ENCODE data around the gene OR52J3.

DNA sequence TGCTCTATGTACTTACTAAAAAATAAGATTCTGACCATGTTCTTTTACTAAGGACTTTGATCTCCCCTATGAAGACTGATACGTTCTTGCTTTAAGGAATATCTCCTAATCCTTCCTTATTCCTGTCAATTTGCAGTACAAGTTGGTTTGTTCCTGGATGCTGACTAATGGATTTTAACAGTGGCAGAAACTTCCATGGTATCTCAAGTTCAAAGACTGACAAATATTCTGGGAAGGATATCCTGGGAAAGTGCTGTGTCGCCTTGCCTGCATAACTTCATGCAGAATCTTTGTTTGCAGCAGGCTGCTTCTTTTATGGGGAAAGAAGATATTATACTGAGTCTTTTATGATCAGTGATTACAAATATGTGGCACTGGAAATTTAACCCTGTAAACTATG is 8.4 kb upstream of the OR52J3 start:
- no peak for TF ChIP-seq BACH2 (CRISPR knock-in tag; IDR thresholded peaks at IDR 0.05; ENCODE audit: borderline replicate concordance)
- TF ChIP-seq RARB (CRISPR knock-in tag; IDR thresholded peaks at IDR 0.05): no peak
- no peak for TF ChIP-seq ZNF70 (CRISPR knock-in tag; IDR thresholded peaks at IDR 0.05)
- TF ChIP-seq, protein P1, sequence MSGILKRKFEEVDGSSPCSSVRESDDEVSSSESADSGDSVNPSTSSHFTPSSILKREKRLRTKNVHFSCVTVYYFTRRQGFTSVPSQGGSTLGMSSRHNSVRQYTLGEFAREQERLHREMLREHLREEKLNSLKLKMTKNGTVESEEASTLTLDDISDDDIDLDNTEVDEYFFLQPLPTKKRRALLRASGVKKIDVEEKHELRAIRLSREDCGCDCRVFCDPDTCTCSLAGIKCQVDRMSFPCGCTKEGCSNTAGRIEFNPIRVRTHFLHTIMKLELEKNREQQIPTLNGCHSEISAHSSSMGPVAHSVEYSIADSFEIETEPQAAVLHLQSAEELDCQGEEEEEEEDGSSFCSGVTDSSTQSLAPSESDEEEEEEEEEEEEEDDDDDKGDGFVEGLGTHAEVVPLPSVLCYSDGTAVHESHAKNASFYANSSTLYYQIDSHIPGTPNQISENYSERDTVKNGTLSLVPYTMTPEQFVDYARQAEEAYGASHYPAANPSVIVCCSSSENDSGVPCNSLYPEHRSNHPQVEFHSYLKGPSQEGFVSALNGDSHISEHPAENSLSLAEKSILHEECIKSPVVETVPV (CRISPR knock-in tag; IDR thresholded peaks at IDR 0.05): no peak
- no peak for TF ChIP-seq TSHZ2 (CRISPR knock-in tag; IDR thresholded peaks at IDR 0.05)
- no peak for TF ChIP-seq ESRRG (CRISPR knock-in tag; IDR thresholded peaks at IDR 0.05)
- TF ChIP-seq, protein P2, sequence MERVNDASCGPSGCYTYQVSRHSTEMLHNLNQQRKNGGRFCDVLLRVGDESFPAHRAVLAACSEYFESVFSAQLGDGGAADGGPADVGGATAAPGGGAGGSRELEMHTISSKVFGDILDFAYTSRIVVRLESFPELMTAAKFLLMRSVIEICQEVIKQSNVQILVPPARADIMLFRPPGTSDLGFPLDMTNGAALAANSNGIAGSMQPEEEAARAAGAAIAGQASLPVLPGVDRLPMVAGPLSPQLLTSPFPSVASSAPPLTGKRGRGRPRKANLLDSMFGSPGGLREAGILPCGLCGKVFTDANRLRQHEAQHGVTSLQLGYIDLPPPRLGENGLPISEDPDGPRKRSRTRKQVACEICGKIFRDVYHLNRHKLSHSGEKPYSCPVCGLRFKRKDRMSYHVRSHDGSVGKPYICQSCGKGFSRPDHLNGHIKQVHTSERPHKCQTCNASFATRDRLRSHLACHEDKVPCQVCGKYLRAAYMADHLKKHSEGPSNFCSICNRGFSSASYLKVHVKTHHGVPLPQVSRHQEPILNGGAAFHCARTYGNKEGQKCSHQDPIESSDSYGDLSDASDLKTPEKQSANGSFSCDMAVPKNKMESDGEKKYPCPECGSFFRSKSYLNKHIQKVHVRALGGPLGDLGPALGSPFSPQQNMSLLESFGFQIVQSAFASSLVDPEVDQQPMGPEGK (CRISPR knock-in tag; IDR thresholded peaks at IDR 0.05; ENCODE audit: borderline replicate concordance): no peak
- TF ChIP-seq ZFP3 (CRISPR knock-in tag; IDR thresholded peaks at IDR 0.05): no peak
- TF ChIP-seq GLIS3 (CRISPR knock-in tag; IDR thresholded peaks at IDR 0.05): no peak
- no peak for TF ChIP-seq ZFP30 (CRISPR knock-in tag; IDR thresholded peaks at IDR 0.05)
- no peak for TF ChIP-seq ARNTL (CRISPR knock-in tag; IDR thresholded peaks at IDR 0.05; ENCODE audit: borderline replicate concordance, low read depth)
- TF ChIP-seq ZNF8 (CRISPR knock-in tag; IDR thresholded peaks at IDR 0.05): no peak
- no peak for TF ChIP-seq ZC3H10 (CRISPR knock-in tag; IDR thresholded peaks at IDR 0.05)
- TF ChIP-seq, protein P3, sequence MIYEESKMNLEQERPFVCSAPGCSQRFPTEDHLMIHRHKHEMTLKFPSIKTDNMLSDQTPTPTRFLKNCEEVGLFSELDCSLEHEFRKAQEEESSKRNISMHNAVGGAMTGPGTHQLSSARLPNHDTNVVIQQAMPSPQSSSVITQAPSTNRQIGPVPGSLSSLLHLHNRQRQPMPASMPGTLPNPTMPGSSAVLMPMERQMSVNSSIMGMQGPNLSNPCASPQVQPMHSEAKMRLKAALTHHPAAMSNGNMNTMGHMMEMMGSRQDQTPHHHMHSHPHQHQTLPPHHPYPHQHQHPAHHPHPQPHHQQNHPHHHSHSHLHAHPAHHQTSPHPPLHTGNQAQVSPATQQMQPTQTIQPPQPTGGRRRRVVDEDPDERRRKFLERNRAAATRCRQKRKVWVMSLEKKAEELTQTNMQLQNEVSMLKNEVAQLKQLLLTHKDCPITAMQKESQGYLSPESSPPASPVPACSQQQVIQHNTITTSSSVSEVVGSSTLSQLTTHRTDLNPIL (CRISPR knock-in tag; IDR thresholded peaks at IDR 0.05; ENCODE audit: low read depth): no peak

Measured in SK-N-SH treated with all-trans-retinoic acid at 6 μM for 48 hours (cell line).